ENCODE data around the gene TOPBP1.
"Not testable (repeated sequence)": the region's sequence is repeated elsewhere in the genome, so short reads cannot be mapped to it uniquely, and the experiment has no call there.

The TOPBP1 gene

DNA sequence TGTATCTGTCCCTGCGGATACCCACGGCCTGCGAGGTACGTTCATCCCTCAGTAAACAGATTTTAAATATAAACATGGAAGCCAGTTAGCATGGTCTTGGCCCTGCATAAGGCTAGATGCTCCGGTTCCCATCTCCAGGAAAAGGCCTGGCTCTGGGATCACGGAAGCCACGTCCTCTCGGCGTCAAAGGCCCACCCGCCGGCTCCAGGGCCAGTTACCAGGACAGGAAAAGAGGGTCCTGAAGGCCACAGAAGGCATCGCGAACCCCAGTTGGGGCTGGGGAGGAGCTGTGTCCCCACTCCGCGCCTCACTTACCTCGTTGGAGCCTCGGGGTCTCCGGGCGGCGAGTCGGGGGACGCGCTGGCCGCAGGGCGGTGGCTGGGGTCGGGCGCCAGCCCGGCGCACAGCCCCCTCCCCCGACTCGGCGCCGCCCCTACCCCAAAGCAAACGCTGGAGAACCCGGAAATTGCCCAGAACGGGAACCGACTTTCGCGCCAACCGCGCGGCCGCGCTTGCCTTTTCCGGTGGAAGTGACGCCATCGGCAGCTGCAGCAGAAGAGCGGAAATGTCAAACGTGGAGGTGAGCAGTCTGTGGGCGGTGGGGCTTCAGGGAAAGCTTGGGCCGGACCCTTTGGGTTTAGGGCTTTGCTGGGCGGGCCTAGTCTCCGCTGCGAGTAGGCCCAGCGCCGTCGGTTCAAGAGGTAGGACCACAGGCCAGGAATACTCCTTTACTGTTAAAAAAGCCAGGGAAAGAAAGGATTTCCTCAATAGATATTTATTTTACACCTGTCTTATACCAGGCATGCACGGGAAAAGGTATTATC lies at the start of gene TOPBP1:
Gene TOPBP1, minus strand, starts transcription at position 488 of the 824 bp plus-strand sequence. CDS start 814 bp downstream, outside the sequence.
- DNase-seq: peak; percentile 67 to 83 (median 80)

DNA sequence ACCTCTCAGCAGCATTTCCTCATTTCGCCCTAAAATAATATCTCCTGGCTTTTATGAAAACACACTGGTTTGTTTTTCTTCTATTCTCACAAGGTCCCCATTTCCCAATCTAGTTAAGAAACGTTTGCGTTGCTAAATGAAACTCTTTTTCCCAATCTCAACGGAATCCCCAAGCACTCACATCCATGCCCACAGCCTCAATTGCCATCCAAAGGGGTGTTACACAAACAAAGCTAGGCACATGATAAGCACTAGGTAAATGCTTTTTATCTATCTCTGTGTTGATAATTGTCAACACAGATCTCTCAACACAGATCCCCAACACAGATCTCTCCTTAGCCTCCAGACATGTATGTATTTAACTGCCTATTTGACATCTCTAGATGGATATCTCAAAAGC lies 49.3 kb upstream of the TOPBP1 start:
- DNase-seq: no peak

DNA sequence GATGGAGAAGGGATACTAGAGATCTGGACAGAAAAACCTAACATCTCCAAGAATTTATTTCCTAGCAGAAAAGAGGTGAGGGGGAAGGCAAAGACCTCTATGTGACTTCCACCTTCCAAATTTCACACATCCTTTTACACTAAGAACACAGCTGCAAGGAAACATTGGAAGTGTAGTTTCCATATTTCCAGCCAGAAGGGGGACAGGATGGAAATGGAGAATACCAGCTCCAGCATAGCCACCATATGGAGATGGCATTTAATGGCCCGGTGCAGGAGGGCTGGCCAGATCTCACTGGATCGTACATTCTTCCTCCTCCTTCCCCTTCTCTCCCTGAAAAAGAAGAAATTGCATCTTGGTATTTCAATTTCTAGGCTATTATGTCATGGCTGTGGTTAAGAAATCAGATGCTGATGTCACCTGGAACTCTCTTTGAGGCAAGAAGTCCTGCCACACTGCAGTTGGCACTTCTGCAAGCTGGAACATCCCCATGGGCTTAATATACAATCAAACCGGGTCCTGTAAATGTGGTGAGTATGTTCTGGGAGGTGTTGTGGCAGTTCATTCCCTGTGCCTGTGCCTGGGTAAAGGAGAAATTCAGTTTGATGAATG lies 47.5 kb upstream of the TOPBP1 start:
- no peak for DNase-seq

DNA sequence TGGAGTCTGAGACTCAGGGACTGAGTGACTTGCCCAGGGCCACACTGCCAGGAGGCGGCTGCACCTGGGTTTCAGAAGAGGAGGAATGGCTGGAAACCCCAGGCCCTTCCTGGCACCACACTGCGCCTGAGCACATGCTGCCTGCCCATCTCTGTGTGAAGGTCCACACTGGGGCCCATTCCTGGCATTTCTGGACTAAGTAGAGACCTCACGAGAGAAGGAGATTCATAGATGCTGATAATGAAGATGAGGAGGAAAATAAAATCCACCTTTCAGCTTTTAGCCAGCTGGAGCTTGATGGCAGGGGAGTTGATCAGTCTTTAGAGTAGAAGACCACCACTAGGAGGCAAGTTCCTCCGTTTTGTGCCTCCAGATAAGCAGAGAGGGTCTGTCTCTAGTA lies 44.3 kb upstream of the TOPBP1 start:
- DNase-seq: no peak

DNA sequence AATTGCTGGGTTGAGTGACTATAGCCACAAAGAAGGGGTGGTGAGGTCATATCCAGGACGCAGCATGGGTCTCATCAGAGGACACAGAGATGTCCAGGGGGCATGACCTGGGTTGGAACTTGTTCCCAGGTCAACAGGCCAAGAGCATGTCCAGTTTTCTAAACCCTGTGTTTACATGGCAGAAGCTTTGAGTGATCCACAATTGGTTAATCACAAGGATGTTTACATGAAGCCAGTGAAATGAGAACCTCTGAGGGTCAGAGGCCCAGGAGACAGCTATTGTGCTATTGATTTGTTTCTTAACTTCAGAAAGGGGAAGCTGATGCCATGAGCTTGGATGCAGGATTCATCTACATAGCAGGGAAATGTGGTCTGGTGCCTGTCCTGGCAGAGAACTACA lies 42.2 kb upstream of the TOPBP1 start:
- DNase-seq: no peak

DNA sequence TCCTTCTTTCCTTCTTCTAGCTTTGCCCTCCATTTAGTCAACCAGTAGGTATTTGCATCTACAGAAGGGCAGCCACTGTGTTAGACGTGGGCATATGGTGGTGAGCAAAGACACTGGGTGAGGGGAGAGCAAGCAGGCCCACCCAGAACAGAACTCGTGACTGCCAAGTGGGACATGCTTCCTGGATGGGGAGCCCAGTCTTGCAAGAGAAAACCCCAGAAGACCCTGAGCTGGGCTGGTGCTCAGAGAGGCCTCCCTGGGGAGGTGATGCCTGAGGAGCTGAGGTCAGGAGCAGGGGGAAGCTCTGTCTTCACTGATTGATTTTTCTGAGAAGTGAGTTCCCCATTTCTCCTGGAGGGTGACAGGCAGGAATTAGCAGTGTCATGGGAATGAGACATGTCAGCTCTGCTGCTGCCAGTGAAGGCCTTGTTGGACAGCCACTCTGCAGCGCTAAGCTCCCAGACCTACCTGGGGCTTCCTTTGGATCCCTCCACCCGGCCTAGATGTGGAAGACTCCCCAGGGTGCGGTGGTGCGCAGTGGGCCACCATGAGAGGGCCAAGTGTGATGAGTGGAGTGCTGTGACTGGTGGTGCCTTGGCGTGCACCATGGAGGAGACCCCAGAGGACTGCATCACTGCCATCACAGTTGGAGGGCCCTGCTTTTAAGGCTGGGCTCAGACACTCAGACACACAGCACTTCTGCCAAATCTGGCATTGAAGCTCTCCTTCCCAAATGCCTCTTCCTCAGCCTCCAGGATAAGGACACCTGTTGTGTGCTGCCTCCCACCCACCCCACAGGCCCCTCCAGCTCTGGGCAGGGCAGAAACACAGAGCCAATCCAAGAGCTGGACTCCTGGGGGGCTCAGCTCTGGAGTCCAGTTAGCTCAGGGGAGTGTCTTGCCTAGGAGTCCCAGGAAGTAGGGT lies 40.0 kb upstream of the TOPBP1 start:
- no peak for DNase-seq

DNA sequence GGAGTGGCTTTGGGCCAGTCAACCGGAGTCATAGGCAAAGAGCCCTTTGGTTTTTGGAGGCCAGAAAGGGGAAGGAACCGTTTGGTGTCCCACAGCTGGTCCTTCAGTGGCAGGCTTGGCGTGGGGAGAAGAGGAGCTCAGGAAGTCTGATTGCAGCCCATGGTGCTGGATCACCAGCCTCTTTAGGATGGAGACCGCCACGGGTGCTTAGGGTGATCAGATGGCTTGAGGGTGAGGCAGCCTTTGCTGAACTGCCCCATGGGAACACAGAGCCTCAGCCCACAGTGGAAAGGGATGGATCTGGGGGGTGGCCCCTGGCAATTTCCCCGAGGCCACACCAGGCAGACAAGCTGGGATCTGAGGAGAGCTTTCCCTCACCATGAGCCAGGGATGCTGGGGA lies 38.6 kb upstream of the TOPBP1 start:
- no peak for DNase-seq

DNA sequence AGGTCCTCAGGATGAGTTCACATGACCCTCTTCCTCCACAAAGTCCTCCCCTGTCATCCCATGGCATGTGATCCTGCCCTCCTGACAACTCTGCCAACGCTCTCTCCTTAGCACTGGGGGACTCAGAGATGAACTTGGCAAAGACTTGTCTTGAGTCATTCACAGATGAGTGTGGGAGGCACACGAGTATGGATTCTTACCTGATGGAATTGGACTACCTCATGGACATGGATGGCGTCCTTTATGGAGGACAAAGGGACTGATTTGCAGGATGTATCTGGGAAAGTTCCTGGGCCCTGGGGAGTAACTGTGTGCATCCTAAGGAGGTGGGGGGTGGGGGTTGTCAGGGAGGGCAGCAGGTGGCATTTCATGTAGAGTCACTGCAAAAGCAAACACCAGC lies 38.2 kb upstream of the TOPBP1 start:
- no peak for DNase-seq

DNA sequence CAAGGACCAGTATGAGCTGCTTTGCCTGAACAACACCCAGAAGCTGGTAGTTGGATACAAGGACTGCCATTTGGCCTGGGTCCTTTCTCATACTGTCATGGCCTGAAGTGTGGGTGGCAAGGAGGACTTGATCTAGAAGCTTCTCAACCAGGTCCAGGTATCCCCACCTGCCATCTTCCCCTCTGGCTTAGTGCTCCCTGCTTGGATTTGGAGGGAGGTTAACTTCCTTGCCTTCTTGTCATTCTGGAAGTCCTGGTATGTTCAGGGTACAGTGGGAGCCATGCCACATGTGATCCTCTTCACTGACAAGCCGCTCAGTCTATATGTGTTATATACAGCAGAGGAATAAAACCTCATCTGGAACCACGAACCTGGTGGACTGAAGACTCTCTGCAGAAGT lies 37.7 kb upstream of the TOPBP1 start:
- no peak for DNase-seq

DNA sequence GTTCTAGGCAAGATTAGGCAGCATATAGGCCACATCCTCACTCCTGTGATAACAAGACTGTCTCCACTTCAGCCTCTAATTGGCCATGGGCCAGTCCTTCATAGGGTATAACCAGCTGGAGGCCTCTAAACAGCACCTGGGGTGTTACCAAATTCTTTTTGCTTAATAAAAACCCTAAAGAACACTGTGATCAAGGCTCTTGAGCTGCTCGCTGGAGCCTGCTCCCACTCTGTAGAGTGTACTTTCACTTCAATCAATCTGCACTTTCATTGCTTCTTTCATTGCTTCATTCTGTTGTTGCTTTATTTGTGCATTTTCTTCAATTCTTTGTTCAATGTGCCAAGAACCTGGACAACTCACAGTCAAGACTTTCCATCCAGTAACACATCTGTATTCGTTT lies 36.2 kb upstream of the TOPBP1 start:
- no peak for DNase-seq

DNA sequence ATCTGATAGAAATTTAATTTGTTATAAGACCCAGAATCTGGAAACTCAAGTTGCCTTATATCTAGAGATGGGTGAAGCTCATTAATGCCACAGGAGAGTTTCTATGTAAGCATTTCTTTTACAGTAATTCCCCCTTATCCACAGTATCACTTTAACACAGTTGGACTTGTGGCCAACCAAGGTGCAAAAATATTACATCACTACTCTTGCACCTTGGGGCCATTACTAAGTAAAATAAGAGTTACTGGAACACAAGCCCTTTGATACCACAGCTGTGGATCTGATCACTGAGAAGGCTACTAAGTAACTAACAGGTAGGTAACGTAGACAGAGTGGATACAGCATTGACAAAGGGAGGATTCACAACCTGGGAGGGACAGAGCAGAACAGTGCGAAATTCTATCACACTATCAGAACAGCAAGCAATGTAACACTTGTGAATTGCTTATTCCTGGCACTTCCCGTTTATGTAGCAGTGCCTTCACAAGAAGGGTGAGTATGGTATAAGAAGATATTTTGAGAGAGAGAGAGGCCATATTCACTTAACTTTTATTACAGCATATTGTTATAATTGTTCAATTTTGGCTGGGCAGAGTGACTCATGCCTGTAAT lies 33.9 kb upstream of the TOPBP1 start:
- DNase-seq: no peak

DNA sequence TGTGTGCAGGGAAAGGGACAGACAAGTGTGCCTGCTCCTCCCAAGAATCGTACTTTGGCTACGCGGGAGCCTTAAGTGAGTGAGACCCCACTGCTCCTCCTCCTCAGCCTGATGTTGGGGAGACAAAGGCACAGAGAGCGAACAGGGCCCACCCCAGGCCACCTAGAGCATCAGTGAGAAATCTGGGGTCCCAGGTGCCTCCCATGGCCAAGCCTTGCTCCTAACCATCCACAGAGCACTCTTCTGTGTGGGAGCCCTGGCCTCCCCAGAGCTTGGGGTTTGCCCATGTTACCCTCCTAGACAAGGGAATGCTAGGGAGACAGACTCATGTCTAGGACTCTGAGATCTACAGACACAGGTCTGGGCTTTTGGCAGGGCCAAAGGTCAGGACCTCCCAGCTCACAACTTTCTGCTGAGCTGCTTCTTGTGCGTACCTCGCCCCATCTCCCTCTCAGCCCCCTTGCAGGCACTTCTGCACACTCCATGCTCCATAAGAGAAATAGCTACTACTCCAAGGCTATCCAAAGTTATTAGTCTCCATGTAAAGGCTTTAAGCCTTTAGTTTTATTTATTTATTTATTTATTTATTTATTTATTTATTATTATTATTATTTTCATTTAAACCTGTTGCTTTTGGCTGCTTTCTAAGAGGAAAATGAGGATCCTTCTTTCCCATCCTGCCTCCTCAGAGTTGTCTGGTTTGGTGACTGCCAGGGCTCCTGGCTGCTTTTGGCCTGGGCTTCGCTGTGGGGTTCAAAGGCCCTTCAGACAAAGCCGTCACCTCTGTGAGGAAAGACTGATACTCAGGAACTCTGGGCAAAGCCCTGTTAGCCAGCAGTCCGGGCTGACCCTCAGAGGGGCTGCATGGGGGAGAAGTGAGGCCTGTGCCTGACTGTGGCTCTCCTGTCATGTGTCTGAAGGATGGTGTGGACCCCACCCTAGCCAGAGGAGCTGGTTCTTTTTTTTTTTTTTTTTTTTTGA lies 32.8 kb upstream of the TOPBP1 start:
- no peak for DNase-seq

DNA sequence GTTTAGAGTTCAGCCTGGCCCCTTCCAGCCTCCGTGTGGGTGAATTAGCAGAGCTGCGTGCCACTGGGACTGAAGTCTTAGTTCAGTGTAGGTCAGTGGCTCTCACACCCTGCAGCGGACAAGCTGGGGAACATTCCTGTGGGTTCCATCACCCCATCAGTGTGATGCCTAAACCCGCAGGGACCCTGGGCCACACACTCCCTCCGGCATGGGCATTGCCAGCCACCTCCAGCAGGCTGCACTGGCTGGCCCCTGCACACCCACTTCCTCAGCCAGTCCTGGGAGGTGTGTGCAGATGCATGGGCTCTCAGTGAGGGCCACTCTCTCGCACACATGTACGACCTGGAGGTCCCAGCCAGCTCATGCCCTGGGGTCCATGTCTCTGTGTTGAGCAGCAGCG lies 32.1 kb upstream of the TOPBP1 start:
- no peak for DNase-seq

DNA sequence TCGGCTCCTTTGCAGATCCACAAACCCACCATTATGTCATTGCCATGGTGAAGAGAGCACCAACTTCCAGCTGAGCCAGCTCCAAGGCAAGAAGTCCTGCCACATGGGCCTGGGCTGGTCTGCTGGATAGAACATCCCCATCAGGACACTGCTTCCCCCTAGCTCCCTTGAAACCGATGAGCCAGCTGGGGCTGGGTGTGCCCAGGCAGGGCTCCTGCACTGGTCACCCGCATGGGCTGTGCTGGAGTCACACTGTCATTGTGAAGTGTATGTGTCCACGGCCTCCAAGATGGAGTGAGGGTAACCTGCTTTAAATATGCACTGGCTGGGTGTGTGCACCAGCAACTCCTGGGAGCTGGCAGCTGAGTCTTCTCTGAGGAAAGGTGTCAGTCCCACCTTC lies 31.0 kb upstream of the TOPBP1 start:
- no peak for DNase-seq

DNA sequence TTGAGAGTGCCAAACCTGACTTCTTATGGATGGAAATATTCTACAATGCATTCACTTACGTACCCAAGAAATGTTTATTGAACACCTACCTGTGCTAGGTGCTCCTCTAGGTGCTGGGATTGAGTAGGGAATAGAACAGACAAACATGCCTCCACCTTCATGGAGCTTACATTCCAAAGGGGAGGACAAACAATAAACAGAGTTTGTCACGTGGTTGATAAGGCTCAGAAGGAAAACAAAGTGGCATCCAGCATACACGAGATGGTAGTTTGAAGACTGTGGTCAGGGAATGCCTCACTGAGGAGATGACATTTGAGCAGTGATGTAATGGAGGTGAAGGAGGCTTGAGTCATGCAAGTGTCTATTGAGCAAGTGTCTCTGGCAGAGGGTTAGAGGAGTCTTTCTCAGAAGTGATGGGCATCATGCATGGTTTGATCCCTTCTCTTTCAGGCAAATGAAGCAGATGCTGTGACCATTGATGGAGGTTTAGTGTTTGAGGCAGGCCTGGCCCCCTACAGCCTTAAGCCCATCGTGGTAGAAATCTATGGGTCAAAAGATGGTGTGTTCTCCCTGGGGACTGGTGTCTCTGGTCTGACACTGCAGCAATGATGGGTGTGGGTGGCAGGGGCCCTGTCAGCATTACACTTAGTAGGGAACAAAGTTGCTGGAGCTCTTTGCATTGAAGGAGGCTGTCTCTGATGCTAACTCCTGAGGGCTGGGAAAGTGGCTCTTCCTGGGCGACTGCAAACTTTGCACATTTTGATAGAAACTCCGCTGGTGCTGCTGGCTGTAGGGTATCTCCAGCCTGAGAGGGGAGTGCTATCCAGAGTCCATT lies 29.7 kb upstream of the TOPBP1 start:
- no peak for DNase-seq

DNA sequence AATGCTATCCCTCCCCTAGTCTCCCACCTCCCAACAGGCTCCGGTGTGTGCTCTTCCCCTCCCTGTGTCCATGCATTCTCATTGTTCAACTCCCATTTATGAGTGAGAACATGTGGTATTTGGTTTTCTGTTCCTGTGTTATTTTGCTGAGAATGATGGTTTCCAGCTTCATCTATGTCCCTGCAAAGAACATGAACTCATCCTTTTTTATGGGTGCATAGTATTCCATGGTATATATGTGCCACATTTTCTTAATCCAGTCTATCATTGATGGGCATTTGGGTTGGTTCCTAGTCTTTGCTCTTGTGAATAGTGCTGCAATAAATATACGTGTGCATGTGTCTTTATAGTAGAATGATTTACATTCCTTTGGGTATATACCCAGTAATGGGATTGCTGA lies 16.3 kb upstream of the TOPBP1 start:
- not testable (repeated sequence) for DNase-seq

DNA sequence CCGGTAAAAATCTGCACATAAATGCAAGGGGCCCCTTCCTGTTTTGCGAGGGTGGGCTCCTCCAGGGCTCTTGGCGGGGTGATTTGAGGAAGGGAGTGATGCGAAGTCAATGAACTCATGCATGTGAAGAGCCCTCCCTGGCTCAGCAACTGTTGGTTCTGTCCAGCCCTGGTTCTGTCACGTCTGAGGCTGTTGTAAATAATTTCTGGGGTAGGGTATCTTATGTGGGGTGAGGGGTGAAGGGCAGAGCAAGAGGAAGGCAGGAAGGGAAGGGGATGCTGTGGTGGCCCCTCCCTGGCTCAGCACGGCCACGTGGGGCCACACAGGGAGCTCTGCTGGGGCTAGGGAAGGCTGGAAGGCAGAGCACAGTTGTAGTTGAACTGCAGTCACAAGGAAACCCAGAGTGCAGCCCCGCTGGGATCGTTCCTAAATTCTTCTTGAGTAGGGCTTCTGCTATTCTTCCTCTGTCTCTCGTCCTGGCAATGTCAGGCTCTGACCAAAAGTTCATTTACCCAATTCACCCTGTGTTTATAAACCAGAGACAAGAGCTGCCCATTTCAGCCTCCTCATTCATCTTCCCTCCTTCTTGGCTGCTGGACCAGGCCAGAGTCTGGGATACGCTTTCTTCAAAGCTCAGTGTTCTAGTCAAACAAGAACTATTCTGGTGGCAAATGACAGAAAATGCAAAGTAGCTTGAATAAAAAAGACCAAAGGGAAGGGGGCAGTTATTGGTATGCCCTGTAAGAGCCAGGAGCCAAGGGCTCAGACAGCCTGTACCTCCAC lies 14.8 kb upstream of the TOPBP1 start:
- DNase-seq: no peak

DNA sequence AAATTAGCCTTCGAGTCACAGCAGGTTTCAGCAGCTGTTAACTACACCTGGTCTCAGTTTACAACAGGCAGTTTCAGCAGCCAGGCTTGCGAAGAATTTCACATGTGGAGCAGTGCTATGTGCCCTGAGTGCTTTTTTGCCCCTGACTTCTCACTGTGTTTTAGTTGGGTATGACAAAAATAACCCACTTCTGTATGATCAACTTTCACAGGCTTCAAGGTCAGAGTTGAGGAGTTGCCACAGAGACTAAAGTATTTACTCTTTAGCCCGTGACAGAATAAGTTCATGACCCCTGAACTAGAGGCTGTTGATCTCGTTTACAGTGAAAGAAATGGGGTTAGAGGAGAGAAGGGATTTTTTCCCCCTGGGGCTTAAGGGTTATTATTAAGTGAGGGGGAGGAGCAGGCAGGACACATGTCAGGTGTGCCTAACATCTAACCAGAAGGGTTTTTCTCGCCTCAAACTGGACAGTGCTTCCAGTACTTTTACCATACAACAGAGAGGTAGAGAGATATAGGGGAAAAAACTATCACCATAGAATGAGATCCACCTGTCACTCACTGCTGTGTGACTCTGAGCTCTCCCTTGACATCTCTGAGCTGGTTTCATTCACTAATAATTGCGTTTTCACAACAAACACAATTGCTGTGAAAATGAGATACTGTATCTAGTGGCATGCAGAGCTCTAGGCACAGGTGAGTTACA lies 14.0 kb upstream of the TOPBP1 start:
- DNase-seq: no peak

DNA sequence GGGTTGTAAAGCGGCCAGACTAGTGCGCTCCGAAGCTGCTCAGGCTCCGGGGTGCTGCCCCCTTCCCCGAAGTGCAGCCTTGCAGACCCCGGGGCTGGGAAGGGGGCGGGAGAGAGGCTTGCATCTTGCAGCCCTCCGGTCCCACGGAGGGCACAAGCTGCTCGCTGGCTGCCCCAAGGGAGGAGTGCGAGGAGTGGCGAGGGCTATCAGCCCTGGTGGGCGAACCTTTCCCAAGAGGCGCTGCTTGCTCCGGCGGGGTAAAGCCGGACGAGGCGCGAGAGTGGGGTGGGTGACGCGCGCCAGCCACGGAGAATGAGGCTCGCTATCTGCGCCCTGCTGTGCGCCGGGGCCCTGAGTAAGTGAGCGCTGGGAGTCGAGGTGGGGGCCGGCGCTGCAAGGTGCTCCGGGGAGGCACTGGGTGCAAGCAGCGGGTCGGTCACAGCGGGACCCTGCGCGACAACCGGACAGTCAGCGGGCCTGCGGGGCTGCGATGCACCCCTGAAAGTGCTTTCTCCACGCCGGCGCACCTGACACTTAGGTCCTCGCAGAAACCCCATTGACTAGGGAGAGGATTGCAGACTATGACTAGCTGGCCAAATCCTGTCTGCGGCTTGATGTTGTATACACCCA lies 12.7 kb upstream of the TOPBP1 start:
- DNase-seq: no peak

All from stimulated activated naive CD4-positive, alpha-beta T cell (primary cell).